GM21423 (cell line): ENCODE measurements around the gene UBL3.

Experiments used
- ATAC-seq: cut with Tn5 transposase; IDR thresholded peaks from one replicate; pipeline ENCODE4 v1.9.1; 2021; ENCODE audit warnings: mild to moderate bottlenecking, moderate library complexity; ENCODE audit not compliant: unreplicated experiment

UBL3 gene, protein sequence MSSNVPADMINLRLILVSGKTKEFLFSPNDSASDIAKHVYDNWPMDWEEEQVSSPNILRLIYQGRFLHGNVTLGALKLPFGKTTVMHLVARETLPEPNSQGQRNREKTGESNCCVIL

DNA sequence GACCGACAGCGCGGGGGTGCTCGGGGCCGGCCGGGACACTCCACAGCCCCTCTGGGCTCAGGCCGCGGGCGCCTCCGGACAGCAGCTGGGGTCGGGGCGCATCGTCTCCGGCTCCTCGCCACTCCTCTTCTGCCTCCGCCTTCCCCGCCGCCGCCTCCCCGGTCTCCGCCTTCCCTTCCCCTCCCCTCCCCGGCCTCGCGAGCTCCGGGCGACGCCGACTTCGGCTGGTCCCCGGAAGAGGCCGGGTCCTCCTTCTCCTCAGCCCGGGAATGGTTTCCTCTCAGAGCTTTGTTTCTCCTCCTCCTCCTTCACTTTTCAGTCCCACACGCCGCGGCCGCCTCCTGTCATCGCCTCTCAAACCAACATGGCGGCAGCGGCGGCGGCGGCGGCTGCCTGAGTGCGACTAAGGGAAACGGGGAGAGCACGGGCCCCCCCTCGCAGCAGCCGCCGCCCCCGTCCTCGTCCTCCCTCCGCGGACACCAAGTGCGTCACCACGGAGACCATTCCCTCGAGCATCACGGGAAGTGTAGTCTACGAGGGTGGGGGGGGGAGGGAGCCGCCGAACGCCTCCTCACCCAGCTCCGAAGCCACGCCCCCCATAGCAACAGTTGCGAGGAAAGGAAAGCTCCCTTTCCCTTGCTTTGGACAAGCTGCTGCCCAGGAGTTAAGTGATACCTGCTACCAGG lies at the start of gene UBL3:
Gene UBL3, minus strand, starts transcription at position 405 of the 686 bp plus-strand sequence. CDS start 1,079 bp downstream, outside the sequence.
- peak; percentile 84 for ATAC-seq

DNA sequence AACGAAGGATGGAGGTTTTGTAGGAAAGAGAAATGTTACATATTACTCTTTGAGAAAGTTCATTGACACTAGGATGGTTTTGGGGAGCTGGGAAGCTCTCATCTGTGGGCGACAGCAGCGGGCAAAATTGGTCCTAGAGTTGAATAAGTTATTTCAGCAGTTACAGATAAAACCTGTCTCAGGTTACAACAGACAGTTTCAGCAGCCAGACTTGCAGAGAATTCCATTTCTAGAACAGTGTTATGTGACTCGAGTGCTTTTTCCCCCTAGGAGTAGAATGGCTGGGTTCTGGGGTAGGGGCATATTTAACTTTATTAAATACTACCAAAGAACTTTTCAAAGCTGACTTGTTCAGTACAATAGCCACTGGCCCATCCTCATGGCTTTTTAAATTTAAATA lies 46.7 kb upstream of the UBL3 start:
- ATAC-seq = no peak

DNA sequence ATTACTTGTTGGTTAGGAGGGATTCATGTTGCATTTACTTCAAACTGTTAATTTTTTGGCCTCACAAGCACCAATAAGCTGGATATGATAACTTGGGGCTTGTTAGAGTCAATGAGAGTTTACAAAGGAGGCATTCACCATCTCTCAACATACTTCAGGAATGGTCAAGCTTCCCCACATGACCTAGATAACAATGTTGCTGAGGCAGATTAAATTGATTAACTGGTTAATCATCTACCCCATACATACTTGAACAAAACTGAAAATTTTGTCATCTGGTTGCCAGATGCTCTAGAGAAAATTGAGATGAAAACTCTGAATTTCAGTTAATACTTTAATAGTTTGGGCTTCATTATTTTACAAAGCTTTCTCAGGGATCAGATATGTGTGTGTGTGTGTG lies 43.0 kb upstream of the UBL3 start:
- ATAC-seq = no peak

DNA sequence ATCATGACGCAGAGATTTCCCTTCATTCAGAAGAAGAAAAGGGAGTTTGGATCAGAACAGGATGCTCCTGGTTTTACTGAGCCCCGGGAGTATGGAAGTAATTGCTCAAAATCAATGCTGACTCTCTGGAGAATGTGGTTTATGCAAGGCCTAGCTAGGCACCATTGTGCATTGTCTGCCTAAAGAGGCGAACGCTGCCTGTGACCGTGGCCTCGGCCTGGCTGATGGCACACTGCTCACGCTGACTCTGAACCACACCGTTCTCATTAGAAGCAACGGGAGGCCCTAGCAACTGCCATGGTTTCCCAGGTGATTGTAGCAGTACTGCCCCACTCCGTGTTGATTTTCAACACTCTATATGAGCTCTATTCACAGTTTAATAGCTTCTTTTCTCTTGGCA lies 41.7 kb upstream of the UBL3 start:
- no peak for ATAC-seq

DNA sequence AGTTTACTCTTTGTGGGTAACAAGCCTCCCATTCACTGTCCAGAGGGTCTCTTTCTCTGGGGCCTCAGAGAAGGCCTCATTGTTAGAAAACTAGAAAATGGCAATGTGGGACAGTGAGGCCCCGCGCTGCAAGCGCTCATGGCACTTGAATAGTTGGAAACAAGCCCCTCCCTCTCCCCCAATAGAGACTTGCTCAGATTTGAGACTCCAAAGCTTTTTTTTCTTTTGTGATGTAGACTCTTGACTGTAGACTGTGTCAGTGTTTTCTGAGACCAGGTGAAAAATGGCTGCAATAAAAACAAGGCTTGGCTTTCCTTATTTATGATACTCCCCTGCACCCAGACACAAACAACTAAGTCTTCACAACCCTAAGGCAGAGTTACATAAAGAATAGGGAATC lies 38.7 kb upstream of the UBL3 start:
- ATAC-seq = no peak

DNA sequence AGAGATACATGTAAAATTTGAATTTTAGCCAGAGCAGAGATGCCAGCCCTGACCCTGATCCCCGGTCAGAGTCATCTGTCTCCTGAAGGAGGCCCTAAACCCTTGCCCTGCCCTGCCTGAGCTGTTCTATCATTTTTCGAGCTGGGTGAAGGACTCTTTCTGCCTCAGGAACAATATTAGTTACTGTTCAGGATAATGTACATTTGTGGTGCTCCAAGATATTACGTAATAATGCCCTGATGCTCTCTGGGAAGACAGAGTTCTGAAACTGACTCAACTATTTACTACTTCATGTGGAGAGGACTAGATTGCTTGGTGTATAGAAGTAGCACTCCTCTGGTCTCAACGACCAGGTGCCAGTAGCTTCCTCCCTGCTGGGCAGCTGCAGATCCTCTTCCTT lies 37.9 kb upstream of the UBL3 start:
- no peak for ATAC-seq

DNA sequence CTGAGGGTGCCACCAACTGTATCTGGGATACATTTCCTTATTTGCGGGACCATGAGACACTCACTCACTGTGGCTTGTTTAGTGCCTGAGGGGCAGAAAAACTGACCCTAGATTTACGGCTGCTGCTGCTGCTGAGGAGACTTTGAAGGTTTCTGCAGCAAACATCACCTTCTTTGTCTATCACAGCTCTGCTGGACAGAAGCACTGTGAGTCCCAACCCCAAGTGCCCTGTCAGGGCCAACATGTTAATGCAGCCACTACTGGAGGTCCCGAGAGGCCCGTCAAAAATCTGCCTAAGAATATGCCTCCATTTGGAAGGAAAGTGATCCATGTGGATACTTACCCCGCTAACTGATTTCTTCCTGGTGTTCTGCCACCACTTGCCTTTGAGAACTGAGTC lies 37.3 kb upstream of the UBL3 start:
- no peak for ATAC-seq

DNA sequence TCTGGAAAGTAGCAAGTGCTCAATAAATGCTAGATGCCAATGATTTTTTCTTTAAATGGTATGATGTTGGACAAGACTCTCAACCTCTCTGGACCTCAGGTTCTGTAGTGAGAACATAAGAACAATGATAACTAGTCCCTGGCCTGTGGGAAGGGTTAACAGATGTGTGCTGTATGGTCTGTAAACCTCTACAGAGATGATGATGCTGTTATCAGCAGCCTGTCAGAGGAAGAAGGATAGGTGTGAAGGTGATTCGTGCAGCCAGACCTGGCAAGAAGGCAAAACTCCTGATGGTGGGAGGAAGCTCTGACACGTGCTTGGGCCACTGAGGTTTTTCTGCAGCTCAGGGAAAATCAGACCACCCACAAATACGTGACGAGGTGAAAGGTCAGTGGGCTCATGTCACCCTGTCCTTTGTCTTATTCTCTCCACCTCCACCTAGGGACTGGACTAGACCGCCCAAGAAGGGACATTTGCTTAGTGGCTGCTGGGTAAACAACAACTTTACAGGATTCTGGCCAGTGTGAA lies 36.7 kb upstream of the UBL3 start:
- no peak for ATAC-seq

DNA sequence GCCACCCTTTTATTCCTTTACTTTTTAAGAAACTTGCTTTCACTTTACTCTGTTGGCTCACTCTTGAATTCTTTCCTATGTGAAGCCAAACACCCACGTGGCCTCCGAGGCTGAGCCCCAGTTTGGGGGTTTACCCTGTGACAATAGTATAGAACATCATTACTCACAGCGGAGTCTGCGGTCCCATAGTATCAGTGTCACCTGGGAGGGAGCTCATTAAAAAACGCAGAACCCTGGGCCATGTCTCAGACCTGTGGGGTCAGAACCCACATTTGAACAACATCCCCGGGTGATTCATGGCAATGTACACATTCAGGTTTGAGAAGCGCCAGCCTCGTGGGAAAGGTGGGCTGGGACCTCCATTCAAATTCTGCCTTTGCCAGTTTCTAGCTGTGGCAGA lies 36.0 kb upstream of the UBL3 start:
- no peak for ATAC-seq

DNA sequence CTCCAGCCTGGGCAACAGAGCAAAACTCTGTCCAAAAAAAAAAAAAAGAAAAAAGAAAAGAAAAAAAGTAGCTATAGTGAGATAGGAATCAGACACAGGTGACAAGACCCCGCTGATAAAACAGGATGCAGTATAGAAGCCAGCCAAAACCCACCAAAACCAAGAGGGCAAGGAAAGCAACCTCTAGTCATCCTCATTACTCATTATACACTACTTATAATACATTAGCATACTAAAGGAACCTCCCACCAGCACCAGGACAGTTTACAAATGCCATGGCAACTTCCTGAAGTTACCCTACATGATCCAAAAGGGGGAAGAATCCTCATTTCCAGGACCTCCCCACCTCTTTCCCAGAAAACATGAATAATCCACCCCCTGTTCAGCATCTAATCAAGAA lies 35.6 kb upstream of the UBL3 start:
- no peak for ATAC-seq

DNA sequence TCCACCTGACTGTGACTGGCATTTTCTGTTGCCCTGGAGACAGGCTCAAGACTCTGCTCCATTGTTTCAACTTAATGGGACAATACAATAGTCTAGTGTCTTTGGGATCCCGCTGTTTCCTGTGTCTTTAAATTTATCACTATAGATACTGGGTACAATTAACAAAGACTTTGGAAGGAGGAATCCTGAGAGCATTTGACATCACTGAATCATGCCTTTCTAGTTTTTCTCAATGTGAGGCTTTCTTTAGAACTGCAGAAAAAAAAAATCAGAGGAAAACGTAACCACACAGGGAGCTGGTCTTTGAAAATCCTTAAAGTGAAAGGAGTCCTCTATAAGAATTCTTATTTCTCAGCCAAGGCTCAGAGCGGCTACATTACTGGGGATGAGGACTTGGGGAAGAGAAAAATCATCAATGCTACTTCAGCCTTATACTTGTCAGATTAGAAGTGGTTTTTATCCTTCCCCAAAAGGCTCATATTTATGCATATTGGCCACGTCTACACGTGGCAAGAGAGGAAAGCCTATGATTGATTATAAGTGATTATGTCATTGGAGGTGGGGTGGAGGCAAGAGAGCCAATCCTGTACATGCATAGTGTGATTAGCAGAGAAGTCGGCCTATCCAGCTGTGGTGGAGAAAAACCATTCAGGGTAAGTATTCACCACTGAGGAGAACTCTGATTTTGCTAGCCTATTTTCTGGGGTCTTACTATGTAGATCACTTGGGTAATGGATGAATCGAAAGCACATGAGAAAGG lies 34.4 kb upstream of the UBL3 start:
- no peak for ATAC-seq

DNA sequence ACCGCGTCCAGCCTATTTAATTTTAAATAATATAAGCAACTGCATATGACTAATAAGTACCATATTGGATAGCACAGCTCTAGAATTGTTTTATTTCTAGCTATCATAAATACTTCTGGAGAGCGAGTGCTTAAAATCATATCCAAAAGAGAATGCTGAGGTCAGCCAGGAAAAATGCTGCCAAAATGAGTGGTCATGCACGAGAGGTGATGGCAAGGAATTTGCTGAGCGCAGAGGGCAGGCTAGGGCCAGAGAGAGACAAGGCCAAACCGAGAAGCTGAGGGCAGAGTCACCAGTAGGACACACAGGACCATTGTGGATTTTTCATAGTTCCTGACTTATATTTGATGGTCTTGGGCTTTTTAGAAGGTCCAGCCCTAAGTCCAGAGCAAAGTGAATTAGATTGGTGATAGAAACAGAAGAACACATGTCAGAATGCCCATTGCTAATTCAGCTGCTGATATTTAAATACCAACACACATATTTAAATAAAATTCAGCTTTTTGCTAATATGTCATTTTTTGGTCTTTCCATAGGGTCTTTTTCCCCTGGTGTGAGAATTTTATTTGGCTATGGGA lies 33.6 kb upstream of the UBL3 start:
- ATAC-seq = no peak

DNA sequence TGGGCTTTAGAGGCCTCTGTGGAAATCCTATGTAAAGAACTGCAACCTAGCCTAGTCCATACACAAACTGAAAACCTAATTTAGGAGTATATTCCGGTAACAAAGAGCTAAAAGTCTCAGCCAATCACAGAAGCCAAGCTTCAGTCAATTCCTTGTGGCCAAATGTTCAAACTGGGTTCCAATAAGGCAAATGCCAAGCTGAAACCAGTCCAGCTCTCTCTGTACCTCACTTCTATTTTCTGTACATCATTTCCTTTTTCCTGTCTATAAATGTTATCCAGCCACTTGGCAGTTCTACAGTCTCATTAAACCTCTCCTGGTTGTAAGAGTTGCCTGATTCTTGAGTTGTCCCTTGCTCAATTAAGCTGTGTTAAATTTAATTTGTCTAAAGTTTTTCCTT lies 31.7 kb upstream of the UBL3 start:
- no peak for ATAC-seq

DNA sequence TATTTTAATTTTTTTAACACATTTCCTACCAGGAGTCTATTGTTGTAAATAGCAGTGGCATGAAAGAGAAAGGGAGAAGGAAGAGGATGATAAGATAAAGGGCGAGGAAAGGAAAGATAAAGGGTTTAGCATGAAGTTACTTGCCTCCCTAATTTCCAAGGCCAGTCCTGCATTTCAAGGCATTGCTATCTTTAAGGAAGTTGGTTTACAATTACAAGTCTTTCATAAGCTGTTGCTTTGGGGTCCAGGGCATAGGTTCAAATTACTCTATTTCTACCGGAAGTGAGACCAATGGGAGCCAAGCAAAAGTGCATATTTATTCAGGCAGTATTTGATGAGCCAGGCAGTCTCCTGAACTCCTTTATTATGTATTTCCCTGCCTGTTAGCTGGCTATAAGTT lies 27.7 kb upstream of the UBL3 start:
- no peak for ATAC-seq

DNA sequence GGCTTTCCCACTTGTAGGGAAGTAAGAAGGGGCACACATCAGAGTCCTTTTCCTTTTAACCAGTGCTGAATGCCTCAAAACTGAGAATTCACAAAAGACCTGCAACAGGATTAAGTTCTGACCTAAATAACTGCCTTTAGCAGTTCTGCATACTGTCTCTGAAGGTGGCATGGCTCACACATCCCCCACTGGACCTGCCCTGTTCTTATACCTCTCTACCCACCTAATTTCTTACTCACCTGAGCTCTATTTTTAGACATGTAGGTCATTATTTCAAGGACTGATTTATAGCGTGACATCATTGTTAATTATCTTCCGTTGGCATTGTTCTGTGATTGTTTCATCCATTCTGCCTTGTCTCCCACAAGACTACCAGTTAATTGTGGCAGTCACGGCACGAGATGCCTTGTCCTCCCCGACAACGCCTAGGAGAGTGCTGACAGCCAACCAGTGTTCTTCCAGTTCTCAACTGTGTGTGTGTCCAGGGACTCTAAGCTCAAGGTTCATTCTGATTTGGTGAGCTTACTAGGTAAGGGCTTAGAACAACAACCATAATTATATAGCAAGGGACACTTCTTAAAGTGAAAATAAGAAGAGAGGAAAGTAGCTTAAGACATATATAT lies 27.1 kb upstream of the UBL3 start:
- ATAC-seq = no peak

DNA sequence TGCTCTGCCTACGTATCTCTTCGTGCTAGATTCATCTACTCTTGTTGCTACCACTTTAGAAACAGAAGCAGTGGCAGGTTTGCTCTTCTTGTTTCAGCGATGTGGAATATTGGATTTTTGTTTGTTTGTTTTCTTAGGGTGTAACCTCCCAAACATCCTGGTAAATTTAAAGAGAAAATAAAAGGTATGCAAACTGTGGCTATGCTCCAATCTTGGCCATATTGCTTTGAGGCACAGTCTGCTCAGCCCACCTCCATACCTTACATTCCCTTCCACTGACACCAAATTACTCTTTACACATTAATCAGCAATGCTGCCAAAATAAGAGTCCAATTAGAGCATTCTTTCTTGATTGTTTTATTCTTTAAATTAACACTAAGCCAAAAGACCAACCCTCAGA lies 25.2 kb upstream of the UBL3 start:
- no peak for ATAC-seq

DNA sequence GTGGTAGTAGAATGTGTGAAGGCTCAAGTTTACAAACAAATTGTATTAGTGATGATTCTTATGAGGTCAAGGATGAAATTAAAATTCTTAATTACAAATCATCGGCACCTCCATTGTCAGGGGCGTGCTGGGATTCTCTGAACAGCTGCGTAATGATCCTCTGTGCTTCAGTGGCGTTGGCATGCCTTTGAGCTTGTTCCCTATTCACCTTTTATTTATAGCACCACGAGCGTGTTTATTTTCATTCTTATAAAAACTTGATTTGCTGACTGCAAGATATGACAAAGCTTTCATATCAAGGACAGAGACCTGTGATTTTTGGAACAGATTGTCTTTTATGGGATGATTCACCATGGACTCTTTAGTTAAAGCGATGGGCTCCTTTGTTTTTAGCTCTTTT lies 18.2 kb upstream of the UBL3 start:
- ATAC-seq = no peak

DNA sequence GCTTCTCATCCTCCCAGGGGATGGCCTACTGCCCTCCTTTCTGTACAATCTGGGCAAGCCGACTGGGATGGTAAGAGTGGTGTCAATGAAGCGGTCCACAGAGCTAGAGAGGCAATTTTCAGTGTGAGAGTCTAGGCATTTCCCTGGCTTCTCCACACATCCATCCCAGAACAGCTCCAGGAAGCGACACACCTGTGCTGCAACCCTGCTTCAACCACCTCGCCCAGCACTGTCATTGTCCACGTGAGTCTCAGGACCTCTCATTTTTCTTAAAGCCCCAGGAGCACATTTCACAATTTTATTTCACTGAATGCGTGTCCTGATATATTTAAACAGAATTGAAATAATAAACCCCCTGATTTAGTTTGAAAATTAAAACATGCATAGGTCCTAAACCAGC lies 15.5 kb upstream of the UBL3 start:
- no peak for ATAC-seq

DNA sequence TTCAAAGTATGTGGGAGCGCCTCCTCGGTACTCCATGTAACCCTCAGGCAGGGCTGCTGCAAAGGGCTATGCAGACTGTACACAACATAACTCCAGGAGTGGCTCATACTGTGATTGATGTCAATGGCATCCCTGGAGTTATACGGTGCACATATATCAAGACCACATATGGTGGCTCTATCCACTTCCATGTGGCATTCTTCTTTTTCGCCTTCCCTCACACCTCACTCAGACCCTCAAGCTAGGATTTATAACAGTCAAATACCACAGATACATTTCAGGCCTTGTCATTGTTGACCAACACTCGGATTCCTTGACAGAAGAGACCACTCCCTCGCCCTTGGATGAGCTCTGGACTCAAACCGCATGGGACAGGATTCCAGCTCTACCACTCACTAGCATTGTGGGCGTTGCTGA lies 11.3 kb upstream of the UBL3 start:
- no peak for ATAC-seq

DNA sequence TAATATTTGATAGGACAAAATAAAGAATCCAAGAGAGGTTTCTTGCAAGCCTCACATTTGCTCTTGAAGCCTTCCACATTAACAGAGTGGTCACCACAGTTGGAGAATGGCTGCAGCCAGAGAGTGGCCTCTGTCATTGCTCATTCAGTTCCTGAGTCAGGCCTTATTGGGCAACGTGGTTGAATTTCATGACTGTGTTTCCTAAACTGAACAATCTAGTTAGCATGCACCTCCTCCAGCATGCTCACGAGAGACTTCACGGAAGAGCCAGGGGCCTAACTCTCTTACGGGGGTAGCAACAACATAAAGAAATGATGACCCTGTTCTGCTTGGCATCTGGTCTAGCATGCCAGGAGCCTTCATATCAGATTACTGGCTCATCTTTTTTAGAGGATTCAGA lies 9.6 kb upstream of the UBL3 start:
- ATAC-seq = no peak

DNA sequence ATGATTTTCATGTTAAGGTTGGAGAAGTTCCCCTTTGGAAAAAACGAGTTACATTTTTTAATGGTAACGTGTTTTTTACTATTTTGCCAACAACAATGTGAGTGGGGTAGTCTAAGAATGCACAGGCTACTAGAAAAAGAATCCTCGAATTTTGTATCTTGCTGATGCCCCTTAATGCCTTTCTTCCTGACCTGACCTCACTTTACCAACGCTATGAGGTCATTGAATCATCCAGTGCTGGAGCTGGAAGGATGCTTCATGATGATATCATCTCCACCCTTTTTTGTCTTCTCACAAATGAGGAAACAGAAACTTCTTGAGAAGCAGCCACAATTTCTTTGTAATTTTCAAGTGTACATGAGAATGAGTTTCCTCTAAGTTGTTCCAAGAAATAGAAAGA lies 8.2 kb upstream of the UBL3 start:
- ATAC-seq = no peak
